GM23338 (cell line): ENCODE data around the gene SVOPL. TPM values are rescaled to one million over a fixed set of nuclear protein-coding genes. Genes with fewer than 3 reads are reported as not detected.

Source experiments
- ATAC-seq: fragments of 200-7000 bp; cut with Tn5 transposase; 3 replicates; pipeline ENCODE4 v1.9.1; 2020
- DNase-seq: peaks from one replicate; pipeline ENCODE4 v3.0.0-alpha.2; 2015; ENCODE audit warnings: low spot score
- H2AFZ ChIP-seq: fragments of 200-600 bp; sonication (generic); 2 replicates; pipeline ENCODE4 v1.8.0; 2016; ENCODE audit warnings: antibody characterized with exemption, mild to moderate bottlenecking, moderate library complexity
- H3F3A ChIP-seq: fragments of 200-600 bp; sonication (generic); replicated peaks from 2 replicates; pipeline ENCODE4 v1.8.0; 2017; ENCODE audit warnings: antibody characterized with exemption, mixed run types, low read depth
- H3K27ac ChIP-seq: fragments of 200-600 bp; sonication (generic); 2 replicates; pipeline ENCODE4 v1.6.1; 2016; ENCODE audit warnings: low read depth
- H3K27me3 ChIP-seq: fragments of 200-600 bp; sonication (generic); 2 replicates; pipeline ENCODE4 v1.8.0; 2016; ENCODE audit warnings: mild to moderate bottlenecking, mixed run types, moderate library complexity; ENCODE audit not compliant: insufficient read depth
- H3K36me3 ChIP-seq: fragments of 200-600 bp; sonication (generic); 2 replicates; pipeline ENCODE4 v1.8.0; 2016; ENCODE audit warnings: mild to moderate bottlenecking; ENCODE audit not compliant: insufficient read depth
- H3K4me1 ChIP-seq: fragments of 200-600 bp; sonication (generic); 2 replicates; pipeline ENCODE4 v1.8.0; 2016; ENCODE audit warnings: mild to moderate bottlenecking, moderate library complexity; ENCODE audit not compliant: insufficient read depth
- H3K4me2 ChIP-seq: fragments of 200-600 bp; sonication (generic); 2 replicates; pipeline ENCODE4 v1.7.1; 2017; ENCODE audit warnings: mixed run types
- H3K4me3 ChIP-seq: fragments of 200-600 bp; sonication (generic); 2 replicates; pipeline ENCODE4 v1.6.1; 2016; ENCODE audit warnings: mixed run types
- H3K79me2 ChIP-seq: fragments of 200-600 bp; sonication (generic); replicated peaks from 2 replicates; pipeline ENCODE4 v1.8.0; 2017; ENCODE audit warnings: mild to moderate bottlenecking; ENCODE audit not compliant: insufficient read depth
- H3K9me2 ChIP-seq: fragments of 200-600 bp; sonication (generic); 2 replicates; pipeline ENCODE4 v1.8.0; 2017; ENCODE audit not compliant: insufficient read depth
- H4K20me1 ChIP-seq: fragments of 200-600 bp; sonication (generic); replicated peaks from 2 replicates; pipeline ENCODE4 v1.8.0; 2017; ENCODE audit warnings: mild to moderate bottlenecking; ENCODE audit not compliant: insufficient read depth
- H3K27ac Mint-ChIP-seq: 2 replicates; pipeline ENCODE4 v1.8.0; 2020; ENCODE audit warnings: inconsistent platforms, mild to moderate bottlenecking, moderate library complexity, mixed read lengths
- H3K27me3 Mint-ChIP-seq: 3 replicates; pipeline ENCODE4 v1.8.0; 2022; ENCODE audit warnings: low read depth, mild to moderate bottlenecking, moderate library complexity, mixed read lengths, inconsistent platforms; ENCODE audit not compliant: insufficient read depth, poor library complexity
- H3K36me3 Mint-ChIP-seq: 3 replicates; pipeline ENCODE4 v1.8.0; 2021; ENCODE audit warnings: low read depth, mild to moderate bottlenecking, inconsistent platforms, moderate library complexity, mixed read lengths
- H3K4me1 Mint-ChIP-seq: 3 replicates; pipeline ENCODE4 v1.8.0; 2020; ENCODE audit warnings: mild to moderate bottlenecking, inconsistent platforms, mixed read lengths
- H3K4me3 Mint-ChIP-seq: 3 replicates; pipeline ENCODE4 v1.8.0; 2021; ENCODE audit warnings: moderate library complexity, mild to moderate bottlenecking, inconsistent platforms, mixed read lengths
- H3K9me3 Mint-ChIP-seq: 3 replicates; pipeline ENCODE4 v1.8.0; 2020; ENCODE audit warnings: moderate library complexity, mild to moderate bottlenecking, inconsistent platforms, mixed read lengths
- ETS1 ChIP-seq: IDR thresholded peaks from 2 replicates; pipeline ENCODE4 v1.6.1; 2016; ENCODE audit warnings: antibody characterized with exemption
- EZH2phosphoT487 ChIP-seq: fragments of 200-600 bp; sonication (generic); IDR thresholded peaks from one replicate; pipeline ENCODE4 v1.8.1; 2018; ENCODE audit warnings: antibody characterized with exemption; ENCODE audit not compliant: unreplicated experiment
- JUNB ChIP-seq: IDR thresholded peaks from one replicate; pipeline ENCODE4 v1.6.1; 2016; ENCODE audit warnings: antibody characterized with exemption; ENCODE audit not compliant: unreplicated experiment
- POLR2AphosphoS5 ChIP-seq: IDR thresholded peaks from 2 replicates; pipeline ENCODE4 v1.6.1; 2016; ENCODE audit warnings: antibody characterized with exemption, low read depth
- STAT1 ChIP-seq: IDR thresholded peaks from one replicate; pipeline ENCODE4 v1.6.1; 2016; ENCODE audit warnings: antibody characterized with exemption; ENCODE audit not compliant: unreplicated experiment
- ZNF114 ChIP-seq: fragments of 250-450 bp; sonication (Bioruptor Pico); IDR thresholded peaks from 2 replicates; pipeline ENCODE4 v1.5.0; 2020; ENCODE audit warnings: mild to moderate bottlenecking, moderate library complexity
- ZNF331 ChIP-seq: fragments of 250-450 bp; sonication (Bioruptor Pico); IDR thresholded peaks from 2 replicates; pipeline ENCODE4 v1.5.0; 2020; ENCODE audit warnings: low read depth, mild to moderate bottlenecking, moderate library complexity
- ZNF462 ChIP-seq: fragments of 250-450 bp; sonication (Bioruptor Pico); IDR thresholded peaks from 2 replicates; pipeline ENCODE4 v1.5.0; 2020; ENCODE audit warnings: mild to moderate bottlenecking, moderate library complexity
- polyA plus RNA-seq: library from polyadenylated mRNA; unstranded; fragments of >200 nt; fragmentation: Nextera tagmentation; extraction: Ambion mirVana; gene quantifications from 2 replicates; pipeline ENCODE4 v1.2.1, GENCODE V29; 2016
- total RNA-seq: library from RNA; depleted of rRNA; stranded (reverse); fragments of >200 nt; shearing (Covaris generic); gene quantifications from 2 replicates; pipeline ENCODE4 v1.2.3, GENCODE V29; 2014
- TF ChIP-seq, protein P1 (sequence below), 2 experiments: fragments of 200-600 bp in 1 of 2; sonication (generic) in 1 of 2; conservative IDR thresholded peaks; 2 replicates each; pipeline versions ENCODE4 v1.5.1 to v1.6.1; 2016 to 2017; ENCODE audit warnings: antibody characterized with exemption in 2 of 2, low read depth in 2 of 2, mild to moderate bottlenecking in 2 of 2, moderate library complexity in 1 of 2

The SVOPL gene
- total and polyA plus RNA-seq, 2 experiments from 2014 or later = 1.4 to 2.1 TPM

- Histone ChIP-seq H4K20me1 (no peaks in the 10 kb centered on the region), H3K4me1 (peaks cover 3% of the 10 kb centered on the region; the same call in 1 of the 2 replicates), H3F3A (no peaks in the 10 kb centered on the region), H2AFZ (no peak overlapping the region), H3K27me3 (no peaks in the 10 kb centered on the region), H3K36me3 (no peaks in the 10 kb centered on the region), H3K4me2 (no peak overlapping the region), H3K4me3 (no peak overlapping the region), H3K27ac (no peak overlapping the region), H3K79me2 (no peaks in the 10 kb centered on the region), H3K9me2 (no peaks in the 10 kb centered on the region)
- DNase-seq (no peak), ATAC-seq (no peak; the same call in 2 of the 3 replicates)
- no peaks in the 10 kb centered on the region for H3K27me3 Mint-ChIP-seq
- TF ChIP-seq ZNF114 (CRISPR knock-in tag) (no peak), ZNF331 (CRISPR knock-in tag) (no peak), POLR2AphosphoS5 (no peak), EZH2phosphoT487 (no peak), JUNB (no peak), ETS1 (no peak), ZNF462 (no peak), STAT1 (no peak)
- TF ChIP-seq, protein P1, sequence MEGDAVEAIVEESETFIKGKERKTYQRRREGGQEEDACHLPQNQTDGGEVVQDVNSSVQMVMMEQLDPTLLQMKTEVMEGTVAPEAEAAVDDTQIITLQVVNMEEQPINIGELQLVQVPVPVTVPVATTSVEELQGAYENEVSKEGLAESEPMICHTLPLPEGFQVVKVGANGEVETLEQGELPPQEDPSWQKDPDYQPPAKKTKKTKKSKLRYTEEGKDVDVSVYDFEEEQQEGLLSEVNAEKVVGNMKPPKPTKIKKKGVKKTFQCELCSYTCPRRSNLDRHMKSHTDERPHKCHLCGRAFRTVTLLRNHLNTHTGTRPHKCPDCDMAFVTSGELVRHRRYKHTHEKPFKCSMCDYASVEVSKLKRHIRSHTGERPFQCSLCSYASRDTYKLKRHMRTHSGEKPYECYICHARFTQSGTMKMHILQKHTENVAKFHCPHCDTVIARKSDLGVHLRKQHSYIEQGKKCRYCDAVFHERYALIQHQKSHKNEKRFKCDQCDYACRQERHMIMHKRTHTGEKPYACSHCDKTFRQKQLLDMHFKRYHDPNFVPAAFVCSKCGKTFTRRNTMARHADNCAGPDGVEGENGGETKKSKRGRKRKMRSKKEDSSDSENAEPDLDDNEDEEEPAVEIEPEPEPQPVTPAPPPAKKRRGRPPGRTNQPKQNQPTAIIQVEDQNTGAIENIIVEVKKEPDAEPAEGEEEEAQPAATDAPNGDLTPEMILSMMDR (conservative IDR thresholded peaks at IDR 0.05; ENCODE audit: low read depth in 2 of 2) = no peak
- H3K27ac Mint-ChIP-seq = no peak overlapping the region
- peaks cover 9% of the 10 kb centered on the region for H3K4me1 Mint-ChIP-seq
- H3K4me3 Mint-ChIP-seq = no peak overlapping the region
- no peaks in the 10 kb centered on the region for H3K9me3 Mint-ChIP-seq
- H3K36me3 Mint-ChIP-seq = no peaks in the 10 kb centered on the region
Observed at GRCh38 chr7:138632826-138633602, 68.1 kb downstream of the SVOPL start.
